ENCODE data around the gene RBBP8NL. TPM values are rescaled to one million over a fixed set of nuclear protein-coding genes. Genes with fewer than 3 reads are reported as not detected.

Gene RBBP8NL
- total and polyA plus RNA-seq, 9 of the 15 experiments (the other 6 are each of a cell fraction or from before 2014, with no cell fraction given): not detected

DNA sequence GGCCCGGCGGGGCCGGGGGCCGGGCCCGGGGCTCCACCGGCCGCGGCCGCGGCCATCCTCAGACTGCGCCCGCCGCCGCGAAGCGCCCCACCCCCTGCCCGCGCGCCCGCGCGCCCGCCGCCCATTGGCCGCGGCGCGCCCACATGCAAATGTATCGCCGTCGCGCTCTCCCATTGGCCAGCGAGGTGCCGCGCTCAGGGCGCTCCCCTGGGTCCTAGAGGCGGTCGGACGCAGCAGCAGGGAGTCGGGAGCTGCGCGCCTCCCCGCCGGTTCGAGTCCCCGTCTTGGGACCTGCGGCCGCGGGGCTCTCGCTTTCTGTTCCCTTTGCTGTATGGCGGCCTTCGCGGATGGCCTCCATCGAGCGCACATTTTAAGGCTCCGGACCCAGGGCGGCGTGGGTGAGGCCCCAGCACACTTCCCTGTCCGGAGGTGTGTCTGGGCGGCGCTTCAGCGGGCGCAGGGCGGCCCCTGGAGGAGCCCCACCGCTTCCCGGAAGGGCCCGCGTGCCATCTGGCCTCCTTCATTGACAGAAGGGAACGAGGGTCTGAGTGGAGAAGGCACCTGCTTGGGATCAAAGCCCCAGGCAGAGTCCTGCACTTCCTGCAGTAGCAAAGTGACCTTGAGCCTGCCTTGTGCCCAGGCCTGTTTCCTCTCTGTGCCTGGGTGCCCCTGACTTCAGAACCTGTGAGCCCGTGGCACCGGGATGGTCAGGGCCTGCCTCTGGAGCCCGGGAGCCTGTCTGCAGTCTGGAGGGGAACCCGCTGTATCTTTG, 19.9 kb downstream of the RBBP8NL start, which contains the start of gene CABLES2 (continued):
- TF ChIP-seq, protein P1, sequence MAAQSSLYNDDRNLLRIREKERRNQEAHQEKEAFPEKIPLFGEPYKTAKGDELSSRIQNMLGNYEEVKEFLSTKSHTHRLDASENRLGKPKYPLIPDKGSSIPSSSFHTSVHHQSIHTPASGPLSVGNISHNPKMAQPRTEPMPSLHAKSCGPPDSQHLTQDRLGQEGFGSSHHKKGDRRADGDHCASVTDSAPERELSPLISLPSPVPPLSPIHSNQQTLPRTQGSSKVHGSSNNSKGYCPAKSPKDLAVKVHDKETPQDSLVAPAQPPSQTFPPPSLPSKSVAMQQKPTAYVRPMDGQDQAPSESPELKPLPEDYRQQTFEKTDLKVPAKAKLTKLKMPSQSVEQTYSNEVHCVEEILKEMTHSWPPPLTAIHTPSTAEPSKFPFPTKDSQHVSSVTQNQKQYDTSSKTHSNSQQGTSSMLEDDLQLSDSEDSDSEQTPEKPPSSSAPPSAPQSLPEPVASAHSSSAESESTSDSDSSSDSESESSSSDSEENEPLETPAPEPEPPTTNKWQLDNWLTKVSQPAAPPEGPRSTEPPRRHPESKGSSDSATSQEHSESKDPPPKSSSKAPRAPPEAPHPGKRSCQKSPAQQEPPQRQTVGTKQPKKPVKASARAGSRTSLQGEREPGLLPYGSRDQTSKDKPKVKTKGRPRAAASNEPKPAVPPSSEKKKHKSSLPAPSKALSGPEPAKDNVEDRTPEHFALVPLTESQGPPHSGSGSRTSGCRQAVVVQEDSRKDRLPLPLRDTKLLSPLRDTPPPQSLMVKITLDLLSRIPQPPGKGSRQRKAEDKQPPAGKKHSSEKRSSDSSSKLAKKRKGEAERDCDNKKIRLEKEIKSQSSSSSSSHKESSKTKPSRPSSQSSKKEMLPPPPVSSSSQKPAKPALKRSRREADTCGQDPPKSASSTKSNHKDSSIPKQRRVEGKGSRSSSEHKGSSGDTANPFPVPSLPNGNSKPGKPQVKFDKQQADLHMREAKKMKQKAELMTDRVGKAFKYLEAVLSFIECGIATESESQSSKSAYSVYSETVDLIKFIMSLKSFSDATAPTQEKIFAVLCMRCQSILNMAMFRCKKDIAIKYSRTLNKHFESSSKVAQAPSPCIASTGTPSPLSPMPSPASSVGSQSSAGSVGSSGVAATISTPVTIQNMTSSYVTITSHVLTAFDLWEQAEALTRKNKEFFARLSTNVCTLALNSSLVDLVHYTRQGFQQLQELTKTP (IDR thresholded peaks at IDR 0.05; ENCODE audit: low read depth in 1 of 2, partially characterized antibody in 2 of 2): no peak
- TF ChIP-seq GABPB1 (CRISPR knock-in tag; IDR thresholded peaks at IDR 0.05) (peak; percentile 76), HDGF (IDR thresholded peaks at IDR 0.05) (no peak), ELF1 (tag; IDR thresholded peaks at IDR 0.05) (peak; percentile 93), ARID1B (IDR thresholded peaks at IDR 0.05) (peak; percentile 57), CREM (IDR thresholded peaks at IDR 0.05; ENCODE audit: low read depth) (peak; percentile 74), BRCA1 (IDR thresholded peaks at IDR 0.05) (no peak), BRCA1 (CRISPR knock-in tag; IDR thresholded peaks at IDR 0.05) (no peak), MCM7 (IDR thresholded peaks at IDR 0.05) (no peak), SNRNP70 (optimal IDR thresholded peaks at IDR 0.05; ENCODE audit: low read depth, low read length) (no peak), NRF1 (conservative IDR thresholded peaks at IDR 0.05 in 1 of 2, IDR thresholded peaks at IDR 0.05 in 1 of 2) (peak; percentile 74 to 78), EGR1 (conservative IDR thresholded peaks at IDR 0.05) (peak; percentile 43; the same call in 1 of the 2 replicates), ZC3H11A (IDR thresholded peaks at IDR 0.05; ENCODE audit: low read depth, low read length) (no peak), MAFG (tag; conservative IDR thresholded peaks at IDR 0.05) (no peak), ZSCAN29 (IDR thresholded peaks at IDR 0.05) (no peak), ADNP (tag; IDR thresholded peaks at IDR 0.05) (no peak), NFIC (IDR thresholded peaks at IDR 0.05) (no peak; the same call in 1 of the 2 replicates)
- TF ChIP-seq, protein P2, sequence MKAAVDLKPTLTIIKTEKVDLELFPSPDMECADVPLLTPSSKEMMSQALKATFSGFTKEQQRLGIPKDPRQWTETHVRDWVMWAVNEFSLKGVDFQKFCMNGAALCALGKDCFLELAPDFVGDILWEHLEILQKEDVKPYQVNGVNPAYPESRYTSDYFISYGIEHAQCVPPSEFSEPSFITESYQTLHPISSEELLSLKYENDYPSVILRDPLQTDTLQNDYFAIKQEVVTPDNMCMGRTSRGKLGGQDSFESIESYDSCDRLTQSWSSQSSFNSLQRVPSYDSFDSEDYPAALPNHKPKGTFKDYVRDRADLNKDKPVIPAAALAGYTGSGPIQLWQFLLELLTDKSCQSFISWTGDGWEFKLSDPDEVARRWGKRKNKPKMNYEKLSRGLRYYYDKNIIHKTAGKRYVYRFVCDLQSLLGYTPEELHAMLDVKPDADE (conservative IDR thresholded peaks at IDR 0.05; ENCODE audit: control insufficient read depth, low read depth, low read length): peak; percentile 51; the same call in 1 of the 2 replicates
- TF ChIP-seq, protein P3, sequence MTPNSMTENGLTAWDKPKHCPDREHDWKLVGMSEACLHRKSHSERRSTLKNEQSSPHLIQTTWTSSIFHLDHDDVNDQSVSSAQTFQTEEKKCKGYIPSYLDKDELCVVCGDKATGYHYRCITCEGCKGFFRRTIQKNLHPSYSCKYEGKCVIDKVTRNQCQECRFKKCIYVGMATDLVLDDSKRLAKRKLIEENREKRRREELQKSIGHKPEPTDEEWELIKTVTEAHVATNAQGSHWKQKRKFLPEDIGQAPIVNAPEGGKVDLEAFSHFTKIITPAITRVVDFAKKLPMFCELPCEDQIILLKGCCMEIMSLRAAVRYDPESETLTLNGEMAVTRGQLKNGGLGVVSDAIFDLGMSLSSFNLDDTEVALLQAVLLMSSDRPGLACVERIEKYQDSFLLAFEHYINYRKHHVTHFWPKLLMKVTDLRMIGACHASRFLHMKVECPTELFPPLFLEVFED (CRISPR knock-in tag; conservative IDR thresholded peaks at IDR 0.05): no peak
- TF ChIP-seq, protein P4, sequence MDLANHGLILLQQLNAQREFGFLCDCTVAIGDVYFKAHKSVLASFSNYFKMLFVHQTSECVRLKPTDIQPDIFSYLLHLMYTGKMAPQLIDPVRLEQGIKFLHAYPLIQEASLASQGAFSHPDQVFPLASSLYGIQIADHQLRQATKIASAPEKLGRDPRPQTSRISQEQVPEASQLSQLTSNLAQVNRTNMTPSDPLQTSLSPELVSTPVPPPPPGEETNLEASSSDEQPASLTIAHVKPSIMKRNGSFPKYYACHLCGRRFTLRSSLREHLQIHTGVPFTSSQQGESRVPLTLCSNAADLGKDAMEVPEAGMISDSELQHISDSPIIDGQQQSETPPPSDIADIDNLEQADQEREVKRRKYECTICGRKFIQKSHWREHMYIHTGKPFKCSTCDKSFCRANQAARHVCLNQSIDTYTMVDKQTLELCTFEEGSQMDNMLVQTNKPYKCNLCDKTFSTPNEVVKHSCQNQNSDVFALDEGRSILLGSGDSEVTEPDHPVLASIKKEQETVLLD (IDR thresholded peaks at IDR 0.05): 0 out of 2 replicates have a peak, but pooled peaks have one; percentile 16
- TF ChIP-seq, protein P5, sequence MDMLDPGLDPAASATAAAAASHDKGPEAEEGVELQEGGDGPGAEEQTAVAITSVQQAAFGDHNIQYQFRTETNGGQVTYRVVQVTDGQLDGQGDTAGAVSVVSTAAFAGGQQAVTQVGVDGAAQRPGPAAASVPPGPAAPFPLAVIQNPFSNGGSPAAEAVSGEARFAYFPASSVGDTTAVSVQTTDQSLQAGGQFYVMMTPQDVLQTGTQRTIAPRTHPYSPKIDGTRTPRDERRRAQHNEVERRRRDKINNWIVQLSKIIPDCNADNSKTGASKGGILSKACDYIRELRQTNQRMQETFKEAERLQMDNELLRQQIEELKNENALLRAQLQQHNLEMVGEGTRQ (CRISPR knock-in tag; IDR thresholded peaks at IDR 0.05): no peak

Measured in K562 (cell line).